Ovary (tissue), 9 donors: ENCODE measurements around the gene TBX20. TPM values are rescaled to one million over a fixed set of nuclear protein-coding genes. Genes with fewer than 3 reads are reported as not detected.
"Not testable (repeated sequence)": the region's sequence is repeated elsewhere in the genome, so short reads cannot be mapped to it uniquely, and the experiment has no call there.

Source experiments
- DNase-seq, 5 donors: peaks; one replicate each; pipeline ENCODE4 v3.0.0-alpha.2; 2019 to 2020
- H3K27ac ChIP-seq, 2 donors: fragments of 200-600 bp; one replicate each; pipeline versions ENCODE4 v1.5.1 to v1.8.0; 2019 to 2022
- H3K27me3 ChIP-seq: fragments of 200-600 bp; one replicate; pipeline ENCODE4 v1.8.0; 2022
- H3K36me3 ChIP-seq: fragments of 200-600 bp; sonication (generic); one replicate; pipeline ENCODE4 v1.5.1; 2019
- H3K4me1 ChIP-seq: one replicate; pipeline ENCODE4 v1.8.1; 2013; ENCODE audit warnings: mild to moderate bottlenecking, moderate library complexity; ENCODE audit not compliant: insufficient read depth
- H3K4me3 ChIP-seq: fragments of 200-600 bp; sonication (generic); one replicate; pipeline ENCODE4 v1.5.1; 2017
- H3K9me3 ChIP-seq, 2 donors: fragments of 200-600 bp in 1 of 2; sonication (generic) in 1 of 2; one replicate each; pipeline versions ENCODE4 v1.5.1 to v1.8.1; 2013 to 2019; ENCODE audit warnings: mild to moderate bottlenecking in 1 of 2, moderate library complexity in 1 of 2
- WGBS, 3 donors: extraction: QIAGEN DNeasy Blood & Tissue Kit in 1 of 3; methylation state at CpG; one replicate each; pipeline versions ENCODE4 v1.1.5 to v1.1.7; 2013 to 2017; 5-methylcytosine and 5-hydroxymethylcytosine counted together
- intact Hi-C, 4 donors: fragments of 100-400 bp; cut with DNase I; formaldehyde crosslinking; loops; one replicate each; pipeline versions ENCODE4 v1.11.0 to v1.15.1; 2022 to 2023
- polyA plus RNA-seq, 2 donors: library from polyadenylated mRNA; stranded (reverse); fragments of 200-250 nt in 1 of 2; fragments of 350-450 nt in 1 of 2; fragmentation: Illumina TruSeq in 1 of 2; extraction: RNeasy Lipid Tissue Mini Kit (QIAGEN cat#74804) in 1 of 2; gene quantifications; one replicate each; pipeline ENCODE4 v1.2.3, GENCODE V29; 2013 to 2014
- total RNA-seq, 7 donors: library from RNA; depleted of rRNA in 2 of 7; stranded (reverse); fragments of >200 nt in 2 of 7; fragmentation: NEBNext Ultra II Directional in 3 of 7; extraction: Animal tissue kit (Norgen Biotek cat#: 25700) in 3 of 7; gene quantifications; one replicate each; pipeline versions ENCODE4 v1.1.0 to v1.2.4, GENCODE V29; 2016 to 2023
- donor health status: DM: no; HTN: no; CAD: no; lungs with moderate emphysema.
- donor health status: DM: no; HTN: no; CAD: no.
- donor health status: Bipolar disorder and iron deficiency.
- donor health status: DM: yes; HTN: yes; CAD: no.
- donor health status: DM: no; HTN: no; CAD: no.
- donor health status: DM: yes; HTN: yes; CAD: no.

Gene TBX20
- total and polyA plus RNA-seq, 9 donors = 0.23 TPM; not detected in 8

GRCh38 chr7:35183873-35184503 is 69.9 kb downstream of the TBX20 start:
- WGBS, 3 donors = 73 to 78% (median 77%) methylated on average over 5 of the region's 5 CpGs
- intact Hi-C loops, H3K27me3 ChIP-seq, H3K4me3 ChIP-seq, H3K9me3 ChIP-seq, DNase-seq, H3K36me3 ChIP-seq, H3K4me1 ChIP-seq, H3K27ac ChIP-seq: not testable (repeated sequence)

GRCh38 chr7:35180665-35181064 is 73.2 kb downstream of the TBX20 start:
- H3K27me3 ChIP-seq, H3K9me3 ChIP-seq, H3K4me1 ChIP-seq, DNase-seq, intact Hi-C loops, H3K27ac ChIP-seq, H3K4me3 ChIP-seq, H3K36me3 ChIP-seq: not testable (repeated sequence)
- WGBS, 3 donors = 76 to 87% (median 79%) methylated on average over 6 of the region's 6 CpGs

- H3K36me3 ChIP-seq, intact Hi-C loops, H3K9me3 ChIP-seq, DNase-seq, H3K4me3 ChIP-seq, H3K27ac ChIP-seq, H3K27me3 ChIP-seq, H3K4me1 ChIP-seq: not testable (repeated sequence)
- WGBS, 3 donors = 43 to 46% (median 44%) methylated on average over 2 of the region's 2 CpGs
Observed at GRCh38 chr7:35173176-35173575, 80.7 kb downstream of the TBX20 start.

DNA sequence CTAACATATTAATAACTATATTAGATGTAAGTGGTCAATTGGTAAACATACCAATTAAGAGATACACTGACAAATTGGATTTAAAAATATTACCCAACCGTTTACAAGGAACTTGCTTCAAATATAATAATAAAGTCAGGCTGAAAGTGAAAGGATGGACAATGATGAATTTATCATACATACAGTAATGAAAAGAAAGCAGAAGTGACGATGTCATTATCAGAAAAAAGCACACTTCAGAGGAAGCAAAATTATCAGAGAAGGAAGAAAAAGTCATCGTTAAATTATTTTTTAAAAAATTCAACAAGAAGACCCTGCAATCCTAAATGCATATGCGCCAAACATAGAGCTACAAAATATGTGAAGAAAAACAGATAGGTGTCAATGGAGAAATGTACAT is 81.8 kb downstream of the TBX20 start:
- H3K27me3 ChIP-seq, H3K27ac ChIP-seq, H3K4me1 ChIP-seq, H3K9me3 ChIP-seq, intact Hi-C loops, H3K4me3 ChIP-seq, H3K36me3 ChIP-seq, DNase-seq: not testable (repeated sequence)
- WGBS, 3 donors = 56 to 80% (median 58%) methylated on average over 4 of the region's 4 CpGs

DNA sequence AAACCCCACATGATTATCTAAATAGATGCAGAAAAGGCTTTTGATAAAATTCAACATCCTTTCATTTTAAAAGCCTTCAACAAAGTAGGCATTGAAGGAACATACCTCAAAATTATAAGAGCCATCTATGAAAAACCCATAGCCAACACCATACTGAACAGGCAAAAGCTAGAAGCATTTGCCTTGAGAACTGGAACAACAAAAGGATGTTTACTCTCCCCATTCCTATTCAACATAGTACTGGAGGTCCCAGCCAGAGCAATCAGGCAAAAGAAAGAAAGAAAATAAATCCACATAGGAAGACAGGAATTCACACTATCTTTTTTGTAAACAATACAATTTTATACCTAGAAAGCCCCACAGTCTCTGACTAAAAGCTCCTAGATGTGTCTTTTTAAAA is 86.2 kb downstream of the TBX20 start:
- H3K27me3 ChIP-seq, H3K36me3 ChIP-seq, H3K9me3 ChIP-seq, H3K4me1 ChIP-seq, H3K27ac ChIP-seq, intact Hi-C loops, H3K4me3 ChIP-seq, DNase-seq: not testable (repeated sequence)

GRCh38 chr7:35167158-35167557 is 86.7 kb downstream of the TBX20 start:
- H3K9me3 ChIP-seq, DNase-seq, H3K4me3 ChIP-seq, H3K4me1 ChIP-seq, intact Hi-C loops, H3K27ac ChIP-seq, H3K27me3 ChIP-seq, H3K36me3 ChIP-seq: not testable (repeated sequence)
- 89 to 100% (median 94%) methylated on average over 1 of the region's 1 CpG for WGBS, 3 donors

- H3K9me3 ChIP-seq, intact Hi-C loops, H3K27me3 ChIP-seq, DNase-seq, H3K4me1 ChIP-seq, H3K27ac ChIP-seq, H3K36me3 ChIP-seq, H3K4me3 ChIP-seq: not testable (repeated sequence)
- 36 to 44% (median 36%) methylated on average over 3 of the region's 3 CpGs for WGBS, 3 donors
Observed at GRCh38 chr7:35161059-35161740, 92.7 kb downstream of the TBX20 start.

Other genes starting within 250 kb of the TBX20 start
- gene DPY19L1, start 216.6 kb downstream of the TBX20 start, total RNA-seq = 10 to 100 TPM; 10.5 to 32.7 (median 17.8) TPM
- 10 to 100 TPM in 1 of 2 donors, 1 to 10 TPM in 1; 8.1 to 20.0 TPM for gene DPY19L1, start 216.6 kb downstream of the TBX20 start, polyA plus RNA-seq